Right renal pelvis (tissue), 4 donors: ENCODE measurements around the gene BORCS6. TPM values are rescaled to one million over a fixed set of nuclear protein-coding genes. Genes with fewer than 3 reads are reported as not detected.

Experiments used
- DNase-seq, 4 donors: peaks; one replicate each; pipeline ENCODE4 v3.0.0-alpha.2; 2013; ENCODE audit warnings: low read depth in 4 of 4, low spot score in 3 of 4, missing footprints in 1 of 4
- polyA plus RNA-seq, 4 donors: library from polyadenylated mRNA; unstranded; fragments of 120-200 nt; gene quantifications; one replicate each; pipeline ENCODE4 v1.2.1, GENCODE V29; 2013; ENCODE audit not compliant: insufficient read length in 4 of 4

Gene BORCS6
- polyA plus RNA-seq, 4 donors, result 3.4 to 5.3 (median 4.4) TPM

GRCh38 chr17:8212312-8213180 is 22.6 kb upstream of the BORCS6 start:
- DNase-seq, result no peak

GRCh38 chr17:8210761-8211458 is 20.9 kb upstream of the BORCS6 start:
- DNase-seq, result no peak

- peak; percentile 83 to 97 (median 96) for DNase-seq
Measured at GRCh38 chr17:8209907-8210760, 20.2 kb upstream of the BORCS6 start, which contains the start of gene AURKB. TSS of gene AURKB (minus strand) at chr17:8210575. CDS start at chr17:8210224, 351 bp downstream.

GRCh38 chr17:8206536-8206935 is 16.6 kb upstream of the BORCS6 start:
- no peak for DNase-seq

- no peak for DNase-seq
Measured at GRCh38 chr17:8204761-8205555, 15.0 kb upstream of the BORCS6 start.

- DNase-seq, result peak in 3 of 4 donors; percentile 63 to 85 (median 79)
Measured at GRCh38 chr17:8192070-8192815, 2.3 kb upstream of the BORCS6 start.

GRCh38 chr17:8190506-8190905 is 526 bp upstream of the BORCS6 start:
- no peak for DNase-seq

GRCh38 chr17:8189041-8189710 is 804 bp downstream of the BORCS6 start:
- DNase-seq, result no peak

GRCh38 chr17:8188263-8188839 is 1.6 kb downstream of the BORCS6 start:
- DNase-seq, result no peak

- DNase-seq, result peak; percentile 91 to 93 (median 92)
Measured at GRCh38 chr17:8187517-8188262, 2.3 kb downstream of the BORCS6 start.

- peak; percentile 91 to 95 (median 93) for DNase-seq
Measured at GRCh38 chr17:8186787-8187516, 3.0 kb downstream of the BORCS6 start.

- no peak for DNase-seq
Measured at GRCh38 chr17:8186446-8186786, 3.6 kb downstream of the BORCS6 start.

GRCh38 chr17:8185582-8186445 is 4.2 kb downstream of the BORCS6 start:
- DNase-seq, result peak in 1 of 4 donors; percentile 71

GRCh38 chr17:8176998-8177731 is 12.8 kb downstream of the BORCS6 start:
- DNase-seq, result no peak

- peak in 2 of 4 donors; percentile 81 to 87 for DNase-seq
Measured at GRCh38 chr17:8176197-8176940, 13.6 kb downstream of the BORCS6 start, which contains the start of gene TMEM107. TSS of gene TMEM107 (minus strand) at chr17:8176380. CDS start at chr17:8176286, 94 bp downstream.
